OCI-LY1 (cell line): Measurements from ENCODE around the gene LIPM.

Source experiments
- H2AFZ ChIP-seq: fragments of 200-600 bp; sonication (generic), shearing (Covaris generic); 2 replicates; pipeline ENCODE4 v1.6.0; 2014; ENCODE audit warnings: antibody characterized with exemption, mild to moderate bottlenecking, low read length
- H3F3A ChIP-seq: fragments of 200-600 bp; sonication (generic), shearing (Covaris generic); 2 replicates; pipeline ENCODE4 v1.6.0; 2014; ENCODE audit warnings: mild to moderate bottlenecking, antibody characterized with exemption, low read length, moderate library complexity; ENCODE audit not compliant: insufficient read depth
- H3K27ac ChIP-seq: fragments of 200-600 bp; sonication (generic); 2 replicates; pipeline ENCODE4 v1.5.1; 2014; ENCODE audit warnings: low read length, mixed run types, mild to moderate bottlenecking, low read depth; ENCODE audit not compliant: poor library complexity, severe bottlenecking
- H3K27me3 ChIP-seq: fragments of 200-600 bp; sonication (generic); 2 replicates; pipeline ENCODE4 v1.6.0; 2014; ENCODE audit warnings: antibody characterized with exemption, mild to moderate bottlenecking, low read length, moderate library complexity; ENCODE audit not compliant: insufficient read depth
- H3K36me3 ChIP-seq: fragments of 200-600 bp; sonication (generic); 2 replicates; pipeline ENCODE4 v1.6.1; 2014; ENCODE audit warnings: mild to moderate bottlenecking, antibody characterized with exemption, low read length, moderate library complexity, mixed read lengths; ENCODE audit not compliant: insufficient read depth
- H3K4me1 ChIP-seq: fragments of 200-600 bp; sonication (generic); 2 replicates; pipeline ENCODE4 v1.5.1; 2014; ENCODE audit warnings: mild to moderate bottlenecking, low read length, moderate library complexity; ENCODE audit not compliant: insufficient read depth, severe bottlenecking
- H3K4me2 ChIP-seq: fragments of 200-600 bp; sonication (generic), shearing (Covaris generic); 2 replicates; pipeline ENCODE4 v1.6.1; 2014; ENCODE audit warnings: low read length
- H3K4me3 ChIP-seq: fragments of 200-600 bp; sonication (generic); 2 replicates; pipeline ENCODE4 v1.5.1; 2014; ENCODE audit warnings: low read length, low read depth, mild to moderate bottlenecking, mixed read lengths; ENCODE audit not compliant: poor library complexity, severe bottlenecking
- H3K79me2 ChIP-seq: fragments of 200-600 bp; shearing (Covaris generic); 2 replicates; pipeline ENCODE4 v1.6.1; 2016; ENCODE audit warnings: mixed run types, low read length, mixed read lengths; ENCODE audit not compliant: insufficient read depth
- H3K9ac ChIP-seq: fragments of 200-600 bp; sonication (generic), shearing (Covaris generic); 2 replicates; pipeline ENCODE4 v1.6.1; 2014; ENCODE audit warnings: mild to moderate bottlenecking, low read length, mixed read lengths
- H3K9me2 ChIP-seq: fragments of 200-600 bp; sonication (generic), shearing (Covaris generic); 2 replicates; pipeline ENCODE4 v1.6.1; 2014; ENCODE audit warnings: low read depth, mild to moderate bottlenecking, low read length, mixed read lengths
- H3K9me3 ChIP-seq: fragments of 200-600 bp; shearing (Covaris generic); 2 replicates; pipeline ENCODE4 v1.6.1; 2014; ENCODE audit warnings: low read length, mixed read lengths
- H4K20me1 ChIP-seq: fragments of 200-600 bp; sonication (generic), shearing (Covaris generic); 2 replicates; pipeline ENCODE4 v1.6.0; 2016; ENCODE audit warnings: mild to moderate bottlenecking, low read length; ENCODE audit not compliant: insufficient read depth
- CTCF ChIP-seq: fragments of 200-600 bp; sonication (generic), shearing (Covaris generic); IDR thresholded peaks from 2 replicates; pipeline ENCODE4 v1.5.1; 2017; ENCODE audit warnings: mild to moderate bottlenecking, antibody characterized with exemption, low read length, moderate library complexity, mixed read lengths
- EZH2 ChIP-seq: fragments of 200-600 bp; sonication (generic), shearing (Covaris generic); IDR thresholded peaks from 2 replicates; pipeline ENCODE4 v1.8.0; 2017; ENCODE audit warnings: borderline replicate concordance, mixed run types, mild to moderate bottlenecking, antibody characterized with exemption, low read length, moderate library complexity, mixed read lengths

The LIPM gene

DNA sequence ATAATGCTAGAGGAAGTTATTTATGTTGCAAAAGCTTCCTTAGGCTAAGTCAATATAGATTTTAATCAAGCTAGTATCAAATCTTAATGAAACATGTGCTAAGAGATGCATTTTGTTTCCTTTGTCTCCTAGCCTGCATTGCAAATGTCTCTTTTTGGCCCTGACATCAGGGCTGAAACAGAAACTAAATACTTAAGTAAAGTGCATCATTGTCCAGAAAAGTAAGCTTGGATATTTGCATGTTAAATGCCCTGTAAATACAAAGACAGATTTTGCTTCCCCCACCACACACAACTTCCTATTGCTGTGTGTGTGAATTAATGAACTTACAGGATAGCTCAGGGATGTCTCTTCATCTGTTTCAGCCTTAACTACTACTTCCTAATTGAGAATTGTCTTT, 67.6 kb downstream of the LIPM start:
- Histone ChIP-seq H3K4me1 (no peaks in the 10 kb centered on the region), H3K9ac (no peak overlapping the region), H3K4me3 (no peak overlapping the region), H4K20me1 (no peaks in the 10 kb centered on the region), H3K9me3 (no peaks in the 10 kb centered on the region), H3K36me3 (no peaks in the 10 kb centered on the region), H2AFZ (no peak overlapping the region), H3K79me2 (no peaks in the 10 kb centered on the region), H3K4me2 (no peak overlapping the region), H3F3A (no peaks in the 10 kb centered on the region), H3K27me3 (no peaks in the 10 kb centered on the region), H3K27ac (no peak overlapping the region), H3K9me2 (no peaks in the 10 kb centered on the region)
- no peak for TF ChIP-seq CTCF
- no peak for TF ChIP-seq EZH2
